HG03280 (cell line): ENCODE data around the gene PIK3C3.
"Not testable (repeated sequence)": the region's sequence is repeated elsewhere in the genome, so short reads cannot be mapped to it uniquely, and the experiment has no call there.

Source experiments
- ATAC-seq: cut with Tn5 transposase; IDR thresholded peaks from one replicate; pipeline ENCODE4 v1.9.1; 2021; ENCODE audit warnings: mild to moderate bottlenecking, moderate library complexity; ENCODE audit not compliant: unreplicated experiment

Gene PIK3C3

DNA sequence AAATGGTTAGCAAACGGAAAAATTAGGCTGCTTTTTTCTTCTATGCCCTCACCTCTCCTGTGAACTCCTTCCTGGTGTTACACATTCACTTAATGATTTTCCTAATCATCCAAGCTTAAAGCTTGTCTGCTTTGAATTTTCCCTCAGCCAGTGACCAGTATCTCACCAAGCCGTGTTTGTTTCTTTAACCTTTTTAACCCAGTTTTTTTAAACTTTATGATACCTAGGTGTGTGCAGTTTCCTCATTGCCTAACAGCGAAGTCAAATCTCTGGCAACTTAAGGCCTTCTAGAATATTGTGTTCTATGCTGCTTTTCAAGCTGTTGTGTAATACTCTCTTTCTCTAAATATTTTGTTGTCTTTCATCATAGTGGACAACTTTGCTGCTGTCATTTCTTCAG lies 113.0 kb downstream of the PIK3C3 start:
- no peak for ATAC-seq

DNA sequence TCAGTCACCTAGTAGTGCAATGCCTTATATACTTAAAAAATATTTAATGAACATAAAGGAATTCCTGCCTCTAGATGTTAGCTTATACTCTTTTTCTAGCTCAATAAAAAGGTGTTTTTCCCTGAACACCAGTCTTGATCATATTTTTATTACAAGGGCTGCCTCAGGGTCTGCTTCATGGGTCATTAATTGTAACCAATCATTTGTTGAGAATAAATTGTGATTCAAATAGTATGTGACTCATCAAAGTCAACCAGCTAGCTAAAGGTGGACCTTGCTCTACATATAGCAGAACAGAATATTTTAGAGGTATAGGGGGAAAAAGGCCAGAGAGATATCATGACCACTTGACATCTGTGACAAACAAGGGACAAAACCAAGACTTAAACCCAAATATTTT lies 114.0 kb downstream of the PIK3C3 start:
- ATAC-seq, result no peak

GRCh38 chr18:42072407-42072806 lies 117.4 kb downstream of the PIK3C3 start:
- no peak for ATAC-seq

DNA sequence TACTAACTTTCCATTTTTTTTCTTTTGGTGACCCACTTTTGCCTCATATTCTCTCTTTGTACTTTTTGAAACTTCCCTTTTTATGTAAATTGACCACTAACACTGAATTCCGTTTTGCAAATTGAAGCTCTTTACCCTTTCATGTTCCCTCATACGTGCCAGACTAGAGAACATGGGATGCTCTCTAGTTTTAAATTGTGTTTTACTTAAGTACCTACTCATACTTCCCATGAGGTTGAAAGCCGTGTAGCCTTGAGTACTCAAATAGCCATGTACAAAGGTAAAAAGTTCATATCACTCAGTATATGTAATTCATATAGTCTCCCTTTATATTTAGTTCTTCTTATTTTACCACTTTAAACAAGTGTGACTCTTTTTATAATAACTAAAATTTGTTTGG lies 119.7 kb downstream of the PIK3C3 start:
- ATAC-seq, result no peak

DNA sequence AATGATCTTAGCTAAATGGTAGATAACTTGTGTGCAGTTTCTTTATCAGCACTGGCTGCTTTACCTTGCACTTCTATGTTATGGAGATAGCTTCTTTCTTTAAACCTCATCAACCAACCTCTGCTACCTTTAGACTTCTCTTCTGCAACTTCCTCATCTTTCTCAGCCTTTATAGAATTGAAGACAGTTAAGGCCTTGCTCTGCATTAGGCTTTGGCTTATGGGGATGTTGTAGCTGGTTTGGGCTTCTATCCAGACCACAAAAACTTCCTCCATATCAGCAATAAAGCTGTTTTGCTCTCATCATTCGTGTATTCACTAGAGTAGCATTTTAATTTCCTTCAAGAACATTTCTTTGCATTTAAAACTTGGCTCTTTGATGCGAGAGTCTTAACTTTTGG lies 123.7 kb downstream of the PIK3C3 start:
- ATAC-seq, result no peak

DNA sequence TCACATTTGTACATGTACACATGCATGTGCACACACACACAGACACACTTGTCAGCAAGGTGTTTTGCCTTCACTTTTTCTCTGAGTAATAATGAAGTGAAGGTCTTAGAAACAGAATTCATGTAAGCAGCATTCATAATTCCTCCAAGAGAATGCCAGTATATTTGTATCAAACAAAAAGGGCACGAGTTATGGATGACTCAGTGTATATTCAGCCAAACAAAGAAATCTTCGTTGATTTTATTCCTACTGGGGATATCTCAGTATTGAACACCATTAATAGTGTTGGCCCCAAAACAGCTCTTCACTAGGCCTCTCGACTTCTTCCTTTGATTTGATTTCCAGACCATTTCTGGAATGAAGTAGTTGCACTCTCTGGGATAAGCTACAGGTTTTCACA lies 125.3 kb downstream of the PIK3C3 start:
- no peak for ATAC-seq

- ATAC-seq, result no peak
These were observed 127.6 kb downstream of the PIK3C3 start for GRCh38 chr18:42082415-42083234.

DNA sequence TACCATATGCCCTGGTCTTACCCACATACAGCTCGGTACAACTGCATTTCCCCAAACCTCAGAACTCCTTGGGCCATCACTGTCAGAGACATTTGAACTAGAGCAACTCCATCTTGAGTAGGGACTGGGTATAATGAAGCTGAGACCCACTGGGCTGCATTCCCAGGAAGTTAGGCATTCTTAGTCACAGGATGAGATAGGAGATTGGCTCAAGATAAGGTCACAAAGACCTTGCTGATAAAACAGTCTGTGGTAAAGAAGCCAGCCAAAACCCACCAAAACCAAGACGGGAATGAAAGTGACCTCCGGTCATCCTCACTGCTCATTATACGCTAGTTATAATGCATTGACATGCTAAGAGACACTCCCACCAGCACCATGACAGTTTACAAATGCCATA lies 131.3 kb downstream of the PIK3C3 start:
- ATAC-seq, result no peak

- no peak for ATAC-seq
These were observed 132.2 kb downstream of the PIK3C3 start for GRCh38 chr18:42087235-42087634.

DNA sequence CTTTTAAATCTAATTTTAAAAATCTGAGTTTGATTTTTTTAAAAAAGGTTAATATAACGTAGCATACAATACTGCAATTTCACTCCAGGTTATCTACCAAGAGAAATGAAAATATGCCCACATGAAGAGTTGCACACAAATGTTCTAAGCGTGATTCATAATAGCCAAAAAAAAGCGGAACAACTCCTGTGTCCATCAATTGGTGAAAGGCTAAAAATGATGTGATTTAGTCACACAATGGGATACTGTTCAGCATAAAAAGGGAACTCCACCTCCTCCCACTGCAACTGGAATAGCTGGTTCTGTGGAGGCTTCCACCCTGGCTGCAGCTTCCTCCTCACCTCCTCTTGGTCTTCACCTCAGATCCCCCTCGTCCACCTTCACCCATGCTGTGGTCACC lies 132.8 kb downstream of the PIK3C3 start:
- ATAC-seq, result no peak

DNA sequence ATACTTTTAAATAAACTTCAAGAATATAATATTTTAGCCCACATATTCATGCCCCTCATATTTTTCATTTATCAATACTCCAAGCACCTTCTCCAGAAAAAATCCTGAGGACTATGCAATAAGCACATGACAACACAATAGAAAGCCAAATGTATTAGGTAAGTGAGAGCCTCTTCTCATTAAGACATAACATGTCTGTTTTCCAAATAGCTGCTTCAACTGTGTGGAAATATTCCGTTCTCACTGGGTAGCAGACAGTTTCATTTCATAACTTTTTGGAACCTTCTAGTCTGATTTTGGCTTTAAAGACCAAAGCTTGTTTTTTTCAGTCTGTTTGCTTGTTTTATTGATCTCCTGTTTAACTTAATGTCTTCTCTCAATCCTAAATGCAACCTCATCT lies 137.8 kb downstream of the PIK3C3 start:
- no peak for ATAC-seq

DNA sequence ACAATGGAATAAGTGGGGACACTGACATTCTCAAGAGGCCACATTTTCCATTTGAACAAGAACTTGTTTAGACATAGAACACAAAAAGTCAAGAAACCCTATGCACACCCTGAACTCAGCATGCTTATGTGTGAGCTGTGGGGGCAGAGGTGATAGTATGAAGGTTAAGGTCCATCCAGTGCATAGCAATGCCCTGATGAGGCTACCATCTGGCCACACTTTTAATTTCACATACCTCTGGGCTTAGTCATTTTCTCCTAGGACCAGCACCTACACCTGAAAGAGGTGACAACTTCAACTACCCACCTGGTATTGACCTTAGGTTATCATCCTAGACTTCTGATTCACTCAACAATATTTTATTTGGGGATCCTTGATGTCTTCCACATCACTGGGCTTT lies 139.8 kb downstream of the PIK3C3 start:
- no peak for ATAC-seq

DNA sequence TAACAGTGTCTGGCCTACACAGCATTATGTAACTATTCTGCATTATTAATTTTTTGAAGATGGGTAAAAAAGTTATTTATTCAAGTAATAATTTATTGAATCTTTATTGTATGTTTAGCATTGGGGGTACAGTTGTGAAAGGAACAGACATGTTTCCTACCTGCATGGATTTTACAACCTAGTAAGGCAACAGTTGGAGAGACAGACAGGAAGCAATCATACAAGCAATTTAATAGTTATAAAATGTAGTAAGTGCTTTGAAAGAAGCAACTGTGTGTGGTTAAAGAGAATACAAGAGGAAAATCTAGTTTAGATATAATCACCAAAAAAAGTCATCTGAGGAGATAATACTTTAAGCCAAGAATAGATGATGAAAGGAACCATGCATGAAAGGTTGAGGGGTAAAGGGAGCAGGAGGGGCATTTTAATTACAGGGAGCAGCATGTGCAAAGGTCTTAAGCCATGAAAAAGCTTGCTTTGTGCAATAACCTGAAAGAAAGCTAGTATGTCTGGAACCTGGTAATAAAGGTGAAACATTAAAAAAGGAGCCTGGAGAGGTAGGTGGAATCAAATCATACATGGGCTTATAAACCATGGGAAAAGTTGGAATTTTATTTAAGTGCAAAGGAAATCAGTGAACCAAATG lies 140.8 kb downstream of the PIK3C3 start:
- no peak for ATAC-seq

DNA sequence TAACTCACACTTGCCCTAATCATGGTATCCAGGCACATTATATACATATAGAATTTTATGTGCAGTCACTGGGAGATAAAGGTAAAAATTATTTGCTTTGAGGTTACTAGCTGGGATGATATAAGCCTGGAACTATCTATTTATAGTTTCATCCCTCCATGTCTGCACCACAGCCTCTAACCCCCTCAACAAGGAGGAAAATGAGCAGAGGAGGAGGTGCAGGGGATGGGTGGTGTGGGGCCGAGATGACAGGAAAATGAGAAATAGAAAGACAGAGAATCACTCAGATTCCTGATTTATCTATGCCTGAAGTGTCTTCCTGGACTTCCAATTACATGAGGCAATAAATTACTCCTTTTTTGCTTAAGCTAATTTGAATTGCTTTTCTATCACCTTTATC lies 145.2 kb downstream of the PIK3C3 start:
- no peak for ATAC-seq

GRCh38 chr18:42100911-42101310 lies 145.9 kb downstream of the PIK3C3 start:
- no peak for ATAC-seq

GRCh38 chr18:42105394-42105793 lies 150.4 kb downstream of the PIK3C3 start:
- no peak for ATAC-seq

DNA sequence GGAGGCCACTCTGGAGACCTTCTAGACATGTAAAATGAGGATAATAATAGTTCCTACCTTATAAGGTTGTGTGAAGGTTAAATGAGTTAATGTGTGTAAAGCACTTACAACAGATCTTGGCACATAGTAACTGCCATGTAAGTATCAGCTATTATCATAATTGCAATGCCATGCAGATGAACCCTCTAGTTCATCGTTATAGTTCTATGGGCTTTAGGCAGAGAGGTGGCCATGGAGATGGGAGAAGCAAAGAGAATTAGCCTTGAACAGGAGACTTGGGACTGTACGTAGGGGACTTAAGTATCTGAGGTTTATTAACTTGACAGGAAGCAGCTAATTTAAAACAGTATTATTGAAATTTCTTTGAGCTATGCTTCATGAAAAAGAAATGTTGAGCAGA lies 151.8 kb downstream of the PIK3C3 start:
- ATAC-seq, result no peak

GRCh38 chr18:42107287-42107686 lies 152.3 kb downstream of the PIK3C3 start:
- ATAC-seq, result no peak

- ATAC-seq, result no peak
These were observed 152.8 kb downstream of the PIK3C3 start for GRCh38 chr18:42107691-42108450.

DNA sequence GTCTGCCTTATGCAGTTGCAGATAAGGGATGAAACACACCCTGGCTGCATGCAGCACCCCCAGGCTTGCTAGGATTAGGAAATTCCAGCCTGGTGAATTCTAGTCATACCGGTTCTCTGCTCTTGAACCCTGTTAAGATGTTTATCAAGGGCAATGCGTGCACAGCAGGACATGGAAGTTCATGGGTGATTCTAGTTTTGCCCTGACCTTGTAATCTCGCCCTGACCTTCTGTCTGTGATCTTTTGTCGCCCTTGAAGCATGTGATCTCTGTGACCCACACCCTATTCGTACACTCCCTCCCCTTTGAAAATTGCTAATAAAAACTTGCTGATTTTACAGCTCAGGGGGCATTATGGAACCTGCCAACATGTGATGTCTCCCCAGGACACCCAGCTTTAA lies 157.1 kb downstream of the PIK3C3 start:
- ATAC-seq, result not testable (repeated sequence)

DNA sequence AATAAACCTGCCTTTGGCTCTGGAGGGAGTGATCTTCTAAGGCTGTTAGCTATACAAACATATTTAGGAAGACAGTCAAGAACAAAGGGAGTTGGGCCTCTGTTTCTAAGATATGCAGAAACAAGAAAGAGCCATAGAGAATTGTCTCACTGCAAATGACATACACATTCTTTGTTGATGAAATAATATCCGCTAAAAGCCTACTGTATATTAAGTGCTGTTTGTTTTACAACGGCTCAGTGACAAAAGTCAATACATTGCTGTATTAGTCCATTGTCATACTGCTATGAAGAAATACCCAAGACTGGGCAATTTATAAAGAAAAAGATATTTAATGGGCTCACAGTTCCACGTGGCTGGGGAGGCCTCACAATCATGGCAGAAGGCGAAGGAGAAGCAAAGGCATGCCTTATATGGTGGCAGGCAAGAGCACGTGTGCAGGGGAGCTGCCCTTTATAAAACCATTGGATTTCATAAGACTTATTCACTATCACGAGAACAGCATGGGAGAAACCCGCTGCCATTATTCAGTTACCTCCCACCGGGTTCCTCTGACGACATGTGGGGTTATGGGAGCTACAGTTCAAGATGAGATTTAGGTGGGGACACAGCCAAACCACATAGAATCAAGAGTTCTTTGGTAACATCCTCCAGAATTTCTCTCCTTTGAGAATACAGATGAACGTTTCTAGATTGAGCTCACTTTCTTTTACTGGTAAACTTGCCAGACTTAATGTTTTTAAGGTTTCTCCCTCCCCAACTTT lies 157.8 kb downstream of the PIK3C3 start:
- no peak for ATAC-seq
